Stimulated activated memory B cell treated with anti-CD40 and anti-IgM and Interleukin-4, amounts not matched to agents 10 μg/mL and 1 μg/mL and 100 μg/mL, for 72 hours (primary cell): ENCODE data around the gene ICAM4.
"Not testable (repeated sequence)": the region's sequence is repeated elsewhere in the genome, so short reads cannot be mapped to it uniquely, and the experiment has no call there.

Source experiments
- ATAC-seq: fragments of 150-1000 bp; cut with Tn5 transposase; 2 replicates; pipeline ENCODE4 v1.10.0; 2021
- H3K27ac Mint-ChIP-seq: one replicate; pipeline ENCODE4 v1.8.0; 2022; ENCODE audit warnings: mild to moderate bottlenecking, mixed read lengths
- H3K27me3 Mint-ChIP-seq: one replicate; pipeline ENCODE4 v1.8.0; 2022; ENCODE audit warnings: mixed read lengths
- H3K36me3 Mint-ChIP-seq: one replicate; pipeline ENCODE4 v1.8.0; 2022; ENCODE audit warnings: mixed read lengths
- H3K4me1 Mint-ChIP-seq: one replicate; pipeline ENCODE4 v1.8.0; 2022; ENCODE audit warnings: mixed read lengths
- H3K4me3 Mint-ChIP-seq: one replicate; pipeline ENCODE4 v1.8.0; 2022; ENCODE audit warnings: mild to moderate bottlenecking, moderate library complexity, mixed read lengths
- H3K9me3 Mint-ChIP-seq: one replicate; pipeline ENCODE4 v1.8.0; 2022; ENCODE audit warnings: mixed read lengths

ICAM4 gene

DNA sequence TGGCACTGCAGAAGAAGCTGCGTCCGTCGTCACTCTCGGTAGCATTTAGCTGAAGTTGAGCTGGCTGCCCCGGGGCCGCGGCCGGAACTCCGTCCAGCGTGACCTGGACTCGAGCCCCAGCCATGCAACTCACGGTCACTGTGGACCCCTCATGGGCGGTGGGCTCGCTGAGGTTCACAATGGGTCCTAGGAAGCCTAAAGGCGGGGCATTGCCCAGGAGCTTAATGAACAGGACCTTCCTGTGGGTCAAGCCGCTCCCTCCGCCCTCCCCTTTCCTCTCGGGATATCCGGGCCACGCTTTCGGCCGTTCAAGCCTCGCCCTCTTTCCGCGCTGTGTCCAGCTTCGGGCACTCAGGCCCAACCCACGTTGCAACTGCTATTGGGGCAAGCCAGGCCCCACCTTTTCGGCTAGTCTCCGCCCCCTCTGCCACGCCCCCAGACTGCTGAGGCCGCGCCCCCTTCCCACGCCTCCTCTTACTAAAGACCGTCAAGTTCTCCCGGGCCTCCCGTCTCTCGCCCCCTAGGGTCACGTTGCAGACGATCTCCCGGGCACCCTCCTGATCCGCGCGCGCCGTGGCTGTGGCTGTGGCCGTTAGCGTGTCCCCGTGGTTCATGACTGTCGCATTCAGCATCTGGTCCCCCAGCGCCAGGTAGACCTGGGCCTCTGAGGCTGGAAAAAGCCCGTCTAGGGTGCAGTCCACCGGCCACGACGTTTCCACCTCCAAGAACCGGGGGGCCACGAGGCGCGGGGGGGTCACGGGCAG lies 48.0 kb downstream of the ICAM4 start:
- Mint-ChIP-seq H3K4me3 (peak overlapping the region; percentile 18), H3K4me1 (peaks cover 54% of the 10 kb centered on the region), H3K27ac (peak overlapping the region; percentile 24), H3K36me3 (peaks cover 25% of the 10 kb centered on the region), H3K9me3 (no peaks in the 10 kb centered on the region), H3K27me3 (no peaks in the 10 kb centered on the region)
- ATAC-seq = no peak

DNA sequence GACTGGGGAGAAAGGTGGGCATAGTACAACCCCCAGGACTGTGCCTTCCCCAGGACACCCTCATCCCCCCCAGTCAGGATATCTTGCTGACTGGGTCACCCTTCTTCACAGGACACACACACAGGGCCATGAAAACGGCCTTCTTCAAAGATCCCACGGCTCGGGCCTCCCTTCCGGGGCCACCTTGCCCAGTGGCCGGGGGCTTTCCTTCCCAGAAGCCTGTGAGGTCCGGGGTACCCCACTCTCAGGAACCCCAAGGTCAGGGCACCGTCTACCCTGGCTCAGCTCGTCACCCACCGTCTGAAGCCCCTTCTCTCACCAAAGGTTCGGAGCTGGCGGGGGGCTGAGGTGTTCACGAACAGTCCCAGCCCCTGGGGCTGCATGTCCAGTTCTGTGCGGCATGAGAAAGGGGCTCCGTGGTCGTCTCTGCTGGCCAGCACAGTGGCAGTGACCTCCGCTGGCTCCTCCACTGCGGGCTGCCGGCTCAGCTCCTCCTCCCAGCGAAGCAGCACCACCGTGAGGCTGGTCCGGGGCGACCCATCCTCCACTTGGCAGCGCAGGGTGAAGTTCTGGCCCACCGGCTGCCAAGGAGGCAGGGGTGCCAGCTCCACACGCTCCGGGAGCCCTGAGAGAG lies 48.7 kb downstream of the ICAM4 start:
- H3K36me3 Mint-ChIP-seq = peaks cover 20% of the 10 kb centered on the region
- no peak overlapping the region for H3K27ac Mint-ChIP-seq
- H3K4me3 Mint-ChIP-seq = no peak overlapping the region
- H3K4me1 Mint-ChIP-seq = peaks cover 58% of the 10 kb centered on the region
- no peaks in the 10 kb centered on the region for H3K9me3 Mint-ChIP-seq
- H3K27me3 Mint-ChIP-seq = no peaks in the 10 kb centered on the region
- ATAC-seq = no peak

DNA sequence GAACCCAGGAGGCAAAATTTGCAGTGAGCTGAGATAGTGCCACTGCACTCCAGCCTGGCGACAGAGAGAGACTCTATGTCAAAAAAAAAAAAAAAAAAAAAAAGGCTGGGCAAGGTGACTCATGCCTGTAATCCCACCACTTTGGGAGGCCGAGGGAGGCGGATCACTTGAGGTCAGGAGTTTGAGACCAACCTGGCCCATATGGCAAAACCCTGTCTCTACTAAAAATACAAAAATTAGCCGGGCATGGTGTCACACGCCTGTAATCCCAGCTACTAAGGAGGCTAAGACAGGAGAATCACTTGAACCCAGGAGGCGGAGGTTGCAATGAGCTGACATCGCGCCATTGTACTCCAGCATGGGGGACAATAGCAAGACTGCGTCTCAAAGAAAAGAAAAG lies 50.0 kb downstream of the ICAM4 start:
- Mint-ChIP-seq H3K27ac (peak overlapping the region; percentile 17), H3K4me1 (peaks cover 62% of the 10 kb centered on the region), H3K36me3 (peaks cover 20% of the 10 kb centered on the region)
- H3K27me3 Mint-ChIP-seq, ATAC-seq, H3K4me3 Mint-ChIP-seq, H3K9me3 Mint-ChIP-seq: not testable (repeated sequence)
